ENCODE data around the gene ST8SIA2.

DNA sequence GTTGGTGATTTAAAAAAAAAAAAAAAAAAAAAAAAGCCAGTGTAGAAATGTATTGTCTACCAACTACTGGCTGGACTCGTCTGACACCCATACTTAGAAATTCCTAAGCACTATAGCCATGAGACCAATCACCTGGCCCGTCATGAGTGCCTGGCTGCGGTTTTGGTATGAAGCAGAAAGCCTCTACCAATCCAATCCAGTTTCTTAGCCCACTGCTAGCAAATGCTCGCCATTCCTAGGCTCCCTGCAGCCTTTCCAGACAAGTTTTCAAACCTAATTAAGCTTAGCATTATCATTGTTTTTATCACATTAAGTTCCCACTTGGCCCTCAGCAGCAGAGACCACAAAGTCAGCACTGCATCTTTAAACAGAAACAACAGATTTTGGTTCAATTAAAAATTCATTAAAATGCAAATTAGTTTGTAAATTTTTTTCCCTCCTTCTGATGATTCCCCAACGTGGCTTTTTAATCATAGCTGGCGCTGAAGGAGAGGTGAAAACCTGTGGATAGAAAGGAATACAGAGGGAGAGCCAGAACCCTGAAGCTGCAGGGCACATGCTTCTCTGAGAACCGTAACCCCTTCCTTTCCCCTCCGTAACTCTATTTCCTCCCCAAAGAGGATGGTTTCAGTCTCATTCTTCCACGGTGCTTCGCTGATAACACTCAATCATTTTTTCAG is 32.2 kb upstream of the ST8SIA2 start:
- TF ChIP-seq CTCF (IDR thresholded peaks at IDR 0.05) (no peak), ZFX (IDR thresholded peaks at IDR 0.05; ENCODE audit: borderline replicate concordance) (no peak)
